ENCODE results near the gene ADGRG6.

- no peak for TF ChIP-seq CTCF (IDR thresholded peaks at IDR 0.05)
- TF ChIP-seq REST (IDR thresholded peaks at IDR 0.05; ENCODE audit: low read depth, low read length): no peak
- no peak for TF ChIP-seq CHD2 (IDR thresholded peaks at IDR 0.05; ENCODE audit: low read length, partially characterized antibody)
- TF ChIP-seq GABPA (IDR thresholded peaks at IDR 0.05; ENCODE audit: low read depth): no peak
- no peak for TF ChIP-seq RAD21 (IDR thresholded peaks at IDR 0.05; ENCODE audit: low read length)
- TF ChIP-seq PBX3 (IDR thresholded peaks at IDR 0.05): no peak
- no peak for TF ChIP-seq NFIC (IDR thresholded peaks at IDR 0.05; ENCODE audit: borderline replicate concordance)
- TF ChIP-seq TCF12 (IDR thresholded peaks at IDR 0.05): no peak
- TF ChIP-seq MAX (IDR thresholded peaks at IDR 0.05; ENCODE audit: low read depth): no peak
These were observed 41.2 kb downstream of the ADGRG6 start for GRCh38 chr6:142342986-142343385.
